Stomach (tissue), 4 donors: Measurements from ENCODE around the gene COL6A3.

Experiments
- POLR2A ChIP-seq, 4 donors: fragments of 450-650 bp; IDR thresholded peaks; one replicate each; pipeline ENCODE4 v1.6.1; 2016; ENCODE audit warnings: antibody characterized with exemption in 4 of 4, control low read depth in 2 of 4, mild to moderate bottlenecking in 1 of 4, moderate library complexity in 1 of 4
- POLR2AphosphoS5 ChIP-seq, 3 donors: sonication (generic); formaldehyde crosslinking; IDR thresholded peaks; one replicate each; pipeline ENCODE4 v1.6.1; 2016; ENCODE audit warnings: antibody characterized with exemption in 3 of 3
- TF ChIP-seq, protein P1 (sequence below), 7 experiments: fragments of 450-650 bp in 4 of 7; fragments of 200-600 bp in 3 of 7; sonication (generic) in 3 of 7; IDR thresholded peaks; one replicate each; pipeline ENCODE4 v1.5.1; 2016 to 2019; ENCODE audit warnings: antibody characterized with exemption in 7 of 7, control low read depth in 2 of 7, mild to moderate bottlenecking in 1 of 7

DNA sequence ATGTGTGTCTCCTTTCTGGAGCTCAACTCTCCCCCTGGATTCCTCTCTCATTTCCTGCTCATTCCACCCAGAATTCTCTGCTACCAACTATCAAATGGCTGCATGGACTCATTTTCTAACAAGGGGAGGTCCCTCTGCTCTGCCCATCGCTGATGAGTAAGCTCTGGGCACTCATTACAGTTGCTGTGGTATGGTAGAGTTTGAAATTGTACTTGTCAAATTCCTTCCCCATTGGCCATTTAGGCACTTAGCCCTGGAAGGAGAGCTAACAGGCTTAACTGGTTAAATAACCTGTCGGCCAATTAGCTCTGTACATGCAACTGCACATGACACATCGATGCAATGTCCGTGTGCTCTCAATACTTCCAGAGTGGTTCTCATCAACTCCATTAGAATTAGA is 20.4 kb downstream of the COL6A3 start:
- no peak for TF ChIP-seq POLR2A (IDR thresholded peaks at IDR 0.05)
- TF ChIP-seq POLR2AphosphoS5 (IDR thresholded peaks at IDR 0.05), result no peak
- TF ChIP-seq, protein P1, sequence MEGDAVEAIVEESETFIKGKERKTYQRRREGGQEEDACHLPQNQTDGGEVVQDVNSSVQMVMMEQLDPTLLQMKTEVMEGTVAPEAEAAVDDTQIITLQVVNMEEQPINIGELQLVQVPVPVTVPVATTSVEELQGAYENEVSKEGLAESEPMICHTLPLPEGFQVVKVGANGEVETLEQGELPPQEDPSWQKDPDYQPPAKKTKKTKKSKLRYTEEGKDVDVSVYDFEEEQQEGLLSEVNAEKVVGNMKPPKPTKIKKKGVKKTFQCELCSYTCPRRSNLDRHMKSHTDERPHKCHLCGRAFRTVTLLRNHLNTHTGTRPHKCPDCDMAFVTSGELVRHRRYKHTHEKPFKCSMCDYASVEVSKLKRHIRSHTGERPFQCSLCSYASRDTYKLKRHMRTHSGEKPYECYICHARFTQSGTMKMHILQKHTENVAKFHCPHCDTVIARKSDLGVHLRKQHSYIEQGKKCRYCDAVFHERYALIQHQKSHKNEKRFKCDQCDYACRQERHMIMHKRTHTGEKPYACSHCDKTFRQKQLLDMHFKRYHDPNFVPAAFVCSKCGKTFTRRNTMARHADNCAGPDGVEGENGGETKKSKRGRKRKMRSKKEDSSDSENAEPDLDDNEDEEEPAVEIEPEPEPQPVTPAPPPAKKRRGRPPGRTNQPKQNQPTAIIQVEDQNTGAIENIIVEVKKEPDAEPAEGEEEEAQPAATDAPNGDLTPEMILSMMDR (IDR thresholded peaks at IDR 0.05), result no peak
